Left lung (tissue), 10 donors: ENCODE data around the gene EPHB2. TPM values are rescaled to one million over a fixed set of nuclear protein-coding genes. Genes with fewer than 3 reads are reported as not detected.

Experiments used
- ATAC-seq: fragments of 200-7000 bp; cut with Tn5 transposase; one replicate; pipeline ENCODE4 v1.9.1; 2020; ENCODE audit warnings: moderate library complexity
- DNase-seq, 4 donors: peaks; one replicate each; pipeline ENCODE4 v3.0.0-alpha.2; 2013 to 2020
- H3K27ac ChIP-seq, 2 donors: fragments of 200-600 bp; sonication (generic) in 1 of 2; one replicate each; pipeline versions ENCODE4 v1.5.0 to v1.8.0; 2020 to 2021
- H3K27me3 ChIP-seq, 2 donors: fragments of 200-600 bp; sonication (generic) in 1 of 2; one replicate each; pipeline versions ENCODE4 v1.5.0 to v1.8.0; 2020 to 2021
- H3K36me3 ChIP-seq, 2 donors: fragments of 200-600 bp; sonication (generic) in 1 of 2; one replicate each; pipeline versions ENCODE4 v1.5.0 to v1.8.0; 2020 to 2021
- H3K4me1 ChIP-seq, 2 donors: fragments of 200-600 bp; one replicate each; pipeline ENCODE4 v1.8.0; 2021
- H3K4me3 ChIP-seq, 2 donors: fragments of 200-600 bp; sonication (generic) in 1 of 2; one replicate each; pipeline versions ENCODE4 v1.5.0 to v1.8.0; 2020 to 2021; ENCODE audit warnings: mild to moderate bottlenecking in 1 of 2
- H3K9me3 ChIP-seq, 2 donors: fragments of 200-600 bp; sonication (generic) in 1 of 2; one replicate each; pipeline versions ENCODE4 v1.5.0 to v1.8.0; 2020 to 2021
- CTCF ChIP-seq, 2 donors: fragments of 200-600 bp; sonication (generic) in 1 of 2; IDR thresholded peaks; one replicate each; pipeline versions ENCODE4 v1.5.0 to v1.8.0; 2021; ENCODE audit warnings: antibody characterized with exemption in 2 of 2
- intact Hi-C, 2 donors: fragments of 100-400 bp; cut with DNase I; formaldehyde crosslinking; loops; one replicate each; pipeline versions ENCODE4 v1.11.2 to v1.14.2; 2022
- polyA plus RNA-seq, 6 donors: library from polyadenylated mRNA; unstranded; fragments of 120-200 nt; gene quantifications; one replicate each; pipeline ENCODE4 v1.2.1, GENCODE V29; 2013; ENCODE audit not compliant: insufficient read length in 6 of 6
- total RNA-seq, 2 donors: library from RNA; stranded (reverse); fragmentation: NEBNext Ultra II Directional; extraction: Animal tissue kit (Norgen Biotek cat#: 25700); gene quantifications; one replicate each; pipeline ENCODE4 v1.2.1, GENCODE V29; 2021
- donor health status: DM: no; HTN: yes; CAD: no.
- donor health status: DM: no; HTN: no; CAD: no.

EPHB2 gene
- total and polyA plus RNA-seq, 8 donors = 11.3 to 21.0 (median 17.2) TPM

GRCh38 chr1:22777388-22778057 is 66.9 kb downstream of the EPHB2 start:
- Histone ChIP-seq H3K27ac (no peak overlapping the region), H3K36me3 (no peaks in the 10 kb centered on the region), H3K4me3 (no peak overlapping the region), H3K9me3 (no peaks in the 10 kb centered on the region), H3K27me3 (peaks cover 0 to 36% of the 10 kb centered on the region in 2 donors), H3K4me1 (peaks cover 0 to 13% of the 10 kb centered on the region in 2 donors)
- ATAC-seq (no peak), DNase-seq (no peak)
- no peak for TF ChIP-seq CTCF (IDR thresholded peaks at IDR 0.05)
- intact Hi-C loops = no loop called here

GRCh38 chr1:22778408-22778807 is 67.8 kb downstream of the EPHB2 start:
- peaks cover 0 to 13% of the 10 kb centered on the region in 2 donors for H3K4me1 ChIP-seq
- H3K4me3 ChIP-seq = no peak overlapping the region
- no peaks in the 10 kb centered on the region for H3K9me3 ChIP-seq
- DNase-seq (no peak), ATAC-seq (no peak)
- intact Hi-C loops = no loop called here
- TF ChIP-seq CTCF (IDR thresholded peaks at IDR 0.05) = no peak
- H3K27ac ChIP-seq = no peak overlapping the region
- H3K27me3 ChIP-seq = peaks cover 0 to 36% of the 10 kb centered on the region in 2 donors
- no peaks in the 10 kb centered on the region for H3K36me3 ChIP-seq

GRCh38 chr1:22778862-22779520 is 68.4 kb downstream of the EPHB2 start:
- TF ChIP-seq CTCF (IDR thresholded peaks at IDR 0.05) = no peak
- peak in 2 of 4 donors; percentile 59 to 81 for DNase-seq
- no peak overlapping the region for H3K4me3 ChIP-seq
- peaks cover 0 to 12% of the 10 kb centered on the region in 2 donors for H3K4me1 ChIP-seq
- no peaks in the 10 kb centered on the region for H3K36me3 ChIP-seq
- intact Hi-C loops = no loop called here
- H3K27ac ChIP-seq = no peak overlapping the region
- ATAC-seq = peak; percentile 16
- H3K9me3 ChIP-seq = no peaks in the 10 kb centered on the region
- H3K27me3 ChIP-seq = peaks cover 0 to 36% of the 10 kb centered on the region in 2 donors

- peaks cover 0 to 36% of the 10 kb centered on the region in 2 donors for H3K27me3 ChIP-seq
- intact Hi-C loops = no loop called here
- no peak overlapping the region for H3K27ac ChIP-seq
- ATAC-seq = no peak
- no peaks in the 10 kb centered on the region for H3K9me3 ChIP-seq
- H3K4me1 ChIP-seq = peaks cover 0 to 4% of the 10 kb centered on the region in 2 donors
- no peaks in the 10 kb centered on the region for H3K36me3 ChIP-seq
- TF ChIP-seq CTCF (IDR thresholded peaks at IDR 0.05) = no peak
- no peak overlapping the region for H3K4me3 ChIP-seq
- DNase-seq = no peak
Measured at GRCh38 chr1:22780696-22781095, 70.1 kb downstream of the EPHB2 start.

- Histone ChIP-seq H3K9me3 (no peaks in the 10 kb centered on the region), H3K27ac (no peak overlapping the region), H3K4me3 (no peak overlapping the region), H3K4me1 (peaks cover 0 to 4% of the 10 kb centered on the region in 2 donors), H3K27me3 (peaks cover 0 to 36% of the 10 kb centered on the region in 2 donors), H3K36me3 (no peaks in the 10 kb centered on the region)
- no peak for TF ChIP-seq CTCF (IDR thresholded peaks at IDR 0.05)
- ATAC-seq = no peak
- DNase-seq = no peak
- intact Hi-C loops = no loop called here
Measured at GRCh38 chr1:22781483-22781882, 70.8 kb downstream of the EPHB2 start.
